Inflammatory macrophage (primary cell): ENCODE results near the gene TBC1D23.
A peak's percentile ranks its signal among the peaks of the same experiment; 100 is the strongest.
"Not testable (repeated sequence)": the region's sequence is repeated elsewhere in the genome, so short reads cannot be mapped to it uniquely, and the experiment has no call there.

ENCODE experiments used
- DNase-seq, 2 donors: peaks; one replicate each; pipeline ENCODE4 v3.0.0-alpha.2; 2020 to 2022
- total RNA-seq, 18 experiments: gene quantifications; one replicate each; lab custom pipeline; 2026; ENCODE audit warnings: mixed read lengths in 6 of 18, inconsistent platforms in 2 of 18; lab: John Stamatoyannopoulos, UW

Gene TBC1D23
- 42.9 to 101 (median 75.2) reads per million in 18 experiments for total RNA-seq

DNA sequence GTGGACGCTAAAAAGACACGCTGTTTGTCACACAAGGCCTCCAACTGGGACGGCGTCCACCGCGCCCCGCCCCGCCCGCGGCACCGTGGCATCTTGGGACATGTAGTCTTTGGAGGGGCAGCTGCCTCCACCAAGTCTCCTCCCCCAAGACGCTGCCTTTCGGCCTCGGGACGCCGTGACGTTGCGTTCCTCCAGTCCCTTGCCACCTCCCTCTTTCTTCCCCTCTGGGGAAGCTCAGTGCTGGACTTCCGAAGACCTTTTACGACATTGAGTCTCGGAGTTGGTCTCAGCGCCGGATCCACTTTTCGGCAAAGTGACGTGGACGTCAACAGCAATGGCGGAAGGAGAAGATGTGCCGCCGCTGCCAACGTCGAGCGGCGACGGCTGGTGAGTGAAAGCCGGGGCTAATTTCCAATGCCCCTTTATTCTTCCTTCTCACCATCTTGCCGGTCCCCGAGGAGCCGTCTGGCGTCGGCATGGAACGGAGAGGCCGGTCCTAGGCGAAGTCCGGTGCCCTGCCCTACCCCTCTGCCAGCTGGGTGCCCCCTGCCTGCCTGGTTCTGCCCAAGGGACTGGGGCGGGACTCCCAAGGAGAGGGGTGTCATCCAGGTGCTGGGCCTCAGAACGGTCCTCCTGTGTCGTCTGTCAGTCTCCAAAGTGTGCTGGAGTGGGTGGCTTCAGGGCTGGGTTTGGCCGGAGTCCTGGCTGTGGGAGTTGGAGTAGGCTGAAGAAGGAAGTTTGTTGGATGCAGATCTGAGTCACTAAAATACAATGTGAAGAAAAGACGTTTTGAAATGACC lies at the start of gene TBC1D23:
Gene TBC1D23, plus strand, starts transcription at position 308 of the 800 bp plus-strand sequence. Its CDS starts 27 bp downstream, at position 335.
- DNase-seq: peak; percentile 99

DNA sequence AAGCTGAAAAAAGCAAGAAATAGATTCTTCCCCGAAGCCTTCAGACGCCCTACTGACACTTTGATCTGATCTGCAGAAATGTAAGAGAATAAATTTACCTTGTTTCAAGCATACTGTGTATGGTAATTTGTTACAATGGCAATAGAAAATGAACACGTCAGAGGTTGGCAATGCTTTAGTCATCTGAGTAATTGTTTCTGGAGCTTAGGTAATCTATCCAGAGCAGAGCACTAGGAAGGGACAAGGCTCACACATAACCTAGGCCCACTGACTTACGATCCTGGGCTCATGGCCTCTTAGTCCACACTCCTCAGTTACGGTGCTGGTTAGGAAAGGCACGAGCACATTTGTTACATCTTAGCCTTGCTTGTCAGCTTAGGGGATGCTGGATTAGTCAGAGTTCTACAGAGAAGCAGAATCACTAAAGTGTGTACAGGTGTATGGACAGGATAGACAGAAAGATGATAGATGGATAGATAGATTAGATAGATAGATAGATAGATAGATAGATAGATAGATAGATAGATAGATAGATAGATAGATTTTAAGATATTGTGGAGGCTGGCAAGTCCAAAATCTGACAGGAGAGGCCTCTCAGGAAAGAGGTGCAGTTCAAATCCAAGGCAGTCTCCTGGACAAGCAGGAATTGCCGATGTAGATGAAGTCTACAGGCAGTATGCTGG lies 46.8 kb upstream of the TBC1D23 start:
- DNase-seq: no peak

DNA sequence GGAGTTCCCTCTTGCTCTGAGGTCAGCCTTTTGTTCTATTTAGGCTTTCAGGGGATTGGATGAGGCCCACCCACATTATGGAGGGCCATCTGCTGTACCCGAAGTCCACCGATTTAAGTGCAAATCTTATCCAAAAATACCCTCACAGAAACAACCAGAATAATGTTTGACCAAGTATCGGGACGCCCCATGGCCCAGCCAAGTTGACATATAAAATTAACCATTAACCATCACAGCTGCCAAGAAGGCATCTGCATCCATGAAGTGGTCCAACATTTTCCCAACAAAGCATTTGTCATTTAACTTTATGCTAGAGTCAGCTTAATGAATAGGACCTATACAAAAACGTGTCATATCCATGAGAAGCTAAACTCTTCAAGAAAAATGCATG lies 46.2 kb upstream of the TBC1D23 start:
- no peak for DNase-seq

GRCh38 chr3:100216713-100217112 lies 44.1 kb upstream of the TBC1D23 start:
- no peak for DNase-seq

DNA sequence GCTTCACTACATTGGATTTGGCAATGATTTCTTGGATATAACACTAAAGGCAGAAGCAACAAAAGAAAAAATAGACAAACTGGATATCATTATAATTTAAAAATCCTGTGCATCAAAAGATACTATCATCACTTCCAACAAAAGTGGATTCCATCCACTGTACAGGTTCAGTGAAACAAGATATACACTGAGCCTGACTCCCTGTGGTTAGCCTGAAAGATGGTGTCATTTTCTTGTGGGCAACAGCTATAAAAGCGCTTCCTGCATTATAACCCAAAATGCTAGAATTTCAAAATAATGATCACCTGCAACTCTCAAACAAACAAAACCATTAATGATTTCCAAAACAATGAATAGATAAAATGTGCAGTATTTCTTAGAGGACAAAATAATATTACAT lies 39.6 kb upstream of the TBC1D23 start:
- DNase-seq: no peak

- no peak for DNase-seq
Observed at GRCh38 chr3:100225193-100225592, 35.6 kb upstream of the TBC1D23 start.

- DNase-seq: no peak
Observed at GRCh38 chr3:100225883-100226282, 34.9 kb upstream of the TBC1D23 start.

DNA sequence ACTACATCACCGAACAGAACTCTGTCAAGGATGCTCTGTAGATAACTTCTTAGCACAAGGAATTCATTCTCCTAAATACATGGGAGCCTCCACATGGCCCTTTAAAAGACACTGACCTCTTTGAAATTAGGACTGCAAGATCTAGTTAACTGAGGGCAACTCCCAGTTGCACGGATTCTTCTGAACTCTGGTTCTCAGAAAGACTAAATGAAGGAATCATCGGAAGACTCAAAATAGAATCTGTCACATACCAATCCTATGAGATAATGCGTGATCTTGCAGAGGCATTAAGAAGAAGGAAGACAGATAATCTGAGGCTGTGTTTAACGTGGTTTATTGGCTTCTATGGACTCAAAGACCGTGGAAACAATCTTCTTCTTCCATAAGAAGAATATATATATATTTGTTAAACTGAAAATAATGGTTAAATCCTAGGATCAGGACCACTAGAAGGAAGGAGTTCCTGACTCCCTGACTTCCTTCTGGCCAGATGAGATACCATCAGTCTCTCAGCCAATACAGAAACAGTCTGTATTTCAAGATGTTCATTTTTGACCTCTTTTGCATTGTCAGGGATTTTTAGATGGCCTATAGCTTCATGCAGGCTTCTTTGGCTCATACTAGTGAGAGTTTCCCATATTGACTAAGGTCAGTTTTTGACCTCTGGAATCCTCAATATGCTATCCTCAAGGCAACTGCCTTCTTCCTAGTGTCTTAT lies 33.9 kb upstream of the TBC1D23 start:
- no peak for DNase-seq

- DNase-seq: no peak
Observed at GRCh38 chr3:100227511-100227921, 33.3 kb upstream of the TBC1D23 start.

- no peak for DNase-seq
Observed at GRCh38 chr3:100228247-100228646, 32.5 kb upstream of the TBC1D23 start.

DNA sequence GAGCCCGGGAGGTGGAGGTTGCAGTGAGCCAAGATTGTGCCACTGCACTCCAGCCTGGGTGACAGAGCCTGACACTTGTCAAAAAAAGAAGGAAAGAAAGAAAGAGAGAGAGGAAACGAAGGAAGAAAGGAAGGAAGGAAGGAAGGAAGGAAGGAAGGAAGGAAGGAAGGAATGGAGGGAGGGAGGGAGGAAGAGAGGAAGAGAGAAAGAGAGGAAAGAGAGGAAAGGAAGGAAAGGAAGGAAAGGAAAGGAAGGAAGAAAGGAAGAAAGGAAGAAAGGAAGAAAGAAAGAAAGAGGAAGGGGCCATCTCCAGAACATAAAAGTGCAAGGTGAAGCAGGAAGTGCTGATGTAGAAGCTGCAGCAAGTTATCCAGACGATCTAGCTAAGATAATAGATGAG lies 31.6 kb upstream of the TBC1D23 start:
- not testable (repeated sequence) for DNase-seq

DNA sequence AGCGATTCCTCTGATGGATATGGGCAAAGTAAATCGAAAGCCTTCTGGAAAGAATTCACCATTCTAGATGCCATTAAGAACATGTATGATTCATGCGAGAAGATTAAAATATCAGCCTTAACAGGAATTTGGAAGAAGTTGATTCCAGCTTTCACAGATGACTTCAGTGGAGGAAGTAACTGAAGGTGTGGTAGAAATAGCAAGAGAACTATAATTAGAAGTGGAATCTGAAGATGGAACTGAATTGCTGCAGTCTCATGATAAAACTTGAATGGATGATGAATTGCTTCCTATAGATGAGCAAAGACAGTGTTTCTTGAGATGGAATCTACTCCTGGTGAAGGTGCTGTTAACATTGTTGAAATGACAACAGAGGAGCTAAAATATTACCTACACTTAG lies 30.1 kb upstream of the TBC1D23 start:
- no peak for DNase-seq

DNA sequence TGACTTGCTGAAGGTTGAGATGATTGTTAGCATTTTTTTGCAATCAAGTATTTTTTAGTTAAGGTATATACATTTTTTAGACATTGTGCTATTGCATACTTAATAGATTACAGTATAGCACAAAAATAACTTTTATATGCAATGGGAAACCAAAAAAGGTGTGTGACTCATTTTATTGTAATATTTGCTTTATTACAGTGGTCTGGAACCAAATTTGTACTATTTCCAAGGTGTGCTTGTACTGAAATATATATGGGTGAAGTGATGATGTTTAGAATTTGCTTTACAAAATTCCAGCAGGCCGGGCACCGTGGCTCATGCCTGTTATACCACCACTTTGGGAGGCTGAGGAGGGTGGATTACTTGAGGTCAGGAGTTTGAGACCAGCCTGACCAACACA lies 29.1 kb upstream of the TBC1D23 start:
- no peak for DNase-seq

- no peak for DNase-seq
Observed at GRCh38 chr3:100234364-100234763, 26.4 kb upstream of the TBC1D23 start.

- DNase-seq: no peak
Observed at GRCh38 chr3:100238599-100238998, 22.2 kb upstream of the TBC1D23 start.

- not testable (repeated sequence) for DNase-seq
Observed at GRCh38 chr3:100242471-100242870, 18.3 kb upstream of the TBC1D23 start.

- no peak for DNase-seq
Observed at GRCh38 chr3:100244264-100244663, 16.5 kb upstream of the TBC1D23 start.

- no peak for DNase-seq
Observed at GRCh38 chr3:100245136-100245535, 15.7 kb upstream of the TBC1D23 start.

- DNase-seq: no peak
Observed at GRCh38 chr3:100245927-100246326, 14.9 kb upstream of the TBC1D23 start.

DNA sequence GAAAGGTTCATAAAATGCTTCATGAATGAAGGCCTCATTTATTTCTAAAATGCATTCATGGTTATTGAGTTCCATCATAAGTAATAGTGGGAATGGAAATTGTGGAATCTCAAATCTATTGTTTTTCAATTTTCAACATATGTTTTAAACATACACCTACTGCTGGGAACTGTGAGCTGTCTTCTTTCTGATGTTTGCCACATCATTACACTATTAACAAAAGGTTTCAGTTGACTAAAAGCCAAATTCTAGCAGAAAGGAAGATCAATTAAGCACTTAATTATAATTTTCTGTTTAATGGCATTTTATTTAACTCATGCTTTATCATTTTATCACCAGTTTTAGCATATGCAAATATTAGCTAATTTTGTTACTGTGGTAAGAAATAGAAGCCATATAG lies 13.8 kb upstream of the TBC1D23 start:
- DNase-seq: no peak

- DNase-seq: no peak
Observed at GRCh38 chr3:100252001-100252400, 8.8 kb upstream of the TBC1D23 start.

GRCh38 chr3:100254168-100254777 lies 6.5 kb upstream of the TBC1D23 start:
- peak; percentile 41 to 56 for DNase-seq

- no peak for DNase-seq
Observed at GRCh38 chr3:100256731-100257151, 4.1 kb upstream of the TBC1D23 start.
